GM12891 (cell line): Measurements from ENCODE around the gene SRCIN1.

Experiments used
- DNase-seq: peaks from one replicate; pipeline ENCODE4 v3.0.0; 2011; ENCODE audit warnings: low spot score; ENCODE audit not compliant: insufficient read length
- FAIRE-seq: peaks from 2 replicates; lab custom pipeline; 2011; peaks lifted over from hg19 to GRCh38; lab: Jason Lieb, UNC
- PAX5 ChIP-seq: IDR thresholded peaks from 2 replicates; pipeline ENCODE4 v1.6.1; 2011; ENCODE audit warnings: low read length, moderate library complexity, mild to moderate bottlenecking; ENCODE audit not compliant: insufficient read depth, severe bottlenecking
- POLR2A ChIP-seq: IDR thresholded peaks from 2 replicates; pipeline ENCODE4 v1.6.1; 2011; ENCODE audit warnings: low read depth, low read length, control low read depth
- POLR2AphosphoS5 ChIP-seq: IDR thresholded peaks from 2 replicates; pipeline ENCODE4 v1.6.1; 2011; ENCODE audit warnings: low read depth, low read length, control low read depth
- POU2F2 ChIP-seq: IDR thresholded peaks from 2 replicates; pipeline ENCODE4 v1.6.1; 2011; ENCODE audit warnings: low read depth, mild to moderate bottlenecking, control low read depth, low read length, moderate library complexity
- SPI1 ChIP-seq: IDR thresholded peaks from 2 replicates; pipeline ENCODE4 v1.6.1; 2011; ENCODE audit warnings: low read depth, low read length, control low read depth
- TAF1 ChIP-seq: IDR thresholded peaks from 2 replicates; pipeline ENCODE4 v1.6.1; 2011; ENCODE audit warnings: low read depth, low read length, control low read depth

Gene SRCIN1

DNA sequence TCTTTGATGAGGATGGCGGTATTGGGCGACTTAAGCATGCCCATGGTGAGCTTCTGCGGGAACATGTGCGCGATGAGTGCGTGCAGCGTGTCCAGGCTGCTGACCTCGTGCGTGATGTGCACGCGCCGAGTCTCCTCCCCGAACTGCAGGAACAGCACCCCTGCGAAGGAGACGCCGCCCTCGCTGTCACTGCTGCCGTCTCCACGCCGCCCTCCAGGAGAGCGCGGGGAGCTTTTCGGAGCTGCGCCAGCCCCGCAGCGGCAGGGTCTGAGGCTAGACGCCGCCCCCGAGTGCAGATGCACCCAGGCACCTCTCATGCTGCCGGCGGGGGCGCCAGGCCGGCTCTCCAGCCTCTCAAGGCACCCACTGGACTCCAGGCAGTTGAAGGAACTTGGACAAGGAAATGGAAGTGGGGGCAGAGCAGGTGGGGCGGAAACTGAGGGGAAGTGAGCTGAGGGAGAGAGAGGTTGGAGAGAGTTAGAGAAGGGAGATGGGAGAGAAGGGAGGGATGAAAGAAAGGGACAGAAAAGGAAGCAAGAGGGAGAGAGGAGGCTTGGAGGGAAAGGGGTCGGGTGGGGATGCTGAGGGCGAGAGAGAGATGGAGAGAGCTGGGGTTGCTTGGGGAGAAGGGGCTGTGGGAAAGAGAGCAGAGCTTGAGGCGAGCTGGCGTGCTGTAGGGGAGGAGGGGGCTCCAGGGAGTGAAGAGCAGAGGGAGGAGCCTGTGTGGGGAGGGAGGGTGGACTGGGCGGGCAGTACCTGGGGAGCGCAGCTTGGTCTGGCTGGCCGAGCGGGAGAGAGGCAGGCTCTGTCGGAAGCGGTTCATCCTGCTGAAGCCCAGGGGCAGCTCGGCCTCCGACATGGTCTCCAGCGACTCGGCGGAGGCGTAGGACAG, 42.1 kb downstream of the SRCIN1 start:
- DNase-seq = no peak
- no peak for FAIRE-seq
- TF ChIP-seq POLR2AphosphoS5 (no peak), SPI1 (no peak), TAF1 (no peak), POU2F2 (no peak), POLR2A (no peak), PAX5 (no peak)

DNA sequence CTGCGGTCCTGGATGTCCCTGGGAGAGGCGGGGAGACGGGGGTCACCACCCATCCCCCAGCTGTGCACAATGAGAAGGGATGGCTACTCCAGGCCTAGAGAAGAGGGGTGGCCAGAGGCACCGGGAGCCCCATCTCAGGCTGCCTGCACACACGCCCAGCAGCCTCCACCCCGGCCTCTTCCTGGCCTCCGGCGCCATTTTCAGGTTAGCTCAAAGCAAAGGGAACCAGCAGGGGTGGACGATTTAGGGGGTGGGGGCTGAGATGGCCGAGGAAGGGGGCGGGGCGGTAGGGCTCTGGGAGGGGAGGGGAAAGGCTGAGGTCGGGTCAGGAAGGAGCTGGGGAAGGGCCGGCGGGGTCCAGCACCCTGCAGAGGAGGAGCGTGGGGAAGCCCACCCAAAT, 42.8 kb downstream of the SRCIN1 start:
- TF ChIP-seq POLR2A (no peak), TAF1 (no peak), SPI1 (no peak), POLR2AphosphoS5 (no peak), POU2F2 (no peak), PAX5 (no peak)
- no peak for FAIRE-seq
- no peak for DNase-seq

GRCh38 chr17:38562215-38562569, 43.6 kb downstream of the SRCIN1 start:
- no peak for FAIRE-seq
- DNase-seq = no peak
- no peak for TF ChIP-seq SPI1
- TF ChIP-seq POLR2AphosphoS5 = no peak
- no peak for TF ChIP-seq POU2F2
- no peak for TF ChIP-seq PAX5
- no peak for TF ChIP-seq POLR2A
- TF ChIP-seq TAF1 = no peak

DNA sequence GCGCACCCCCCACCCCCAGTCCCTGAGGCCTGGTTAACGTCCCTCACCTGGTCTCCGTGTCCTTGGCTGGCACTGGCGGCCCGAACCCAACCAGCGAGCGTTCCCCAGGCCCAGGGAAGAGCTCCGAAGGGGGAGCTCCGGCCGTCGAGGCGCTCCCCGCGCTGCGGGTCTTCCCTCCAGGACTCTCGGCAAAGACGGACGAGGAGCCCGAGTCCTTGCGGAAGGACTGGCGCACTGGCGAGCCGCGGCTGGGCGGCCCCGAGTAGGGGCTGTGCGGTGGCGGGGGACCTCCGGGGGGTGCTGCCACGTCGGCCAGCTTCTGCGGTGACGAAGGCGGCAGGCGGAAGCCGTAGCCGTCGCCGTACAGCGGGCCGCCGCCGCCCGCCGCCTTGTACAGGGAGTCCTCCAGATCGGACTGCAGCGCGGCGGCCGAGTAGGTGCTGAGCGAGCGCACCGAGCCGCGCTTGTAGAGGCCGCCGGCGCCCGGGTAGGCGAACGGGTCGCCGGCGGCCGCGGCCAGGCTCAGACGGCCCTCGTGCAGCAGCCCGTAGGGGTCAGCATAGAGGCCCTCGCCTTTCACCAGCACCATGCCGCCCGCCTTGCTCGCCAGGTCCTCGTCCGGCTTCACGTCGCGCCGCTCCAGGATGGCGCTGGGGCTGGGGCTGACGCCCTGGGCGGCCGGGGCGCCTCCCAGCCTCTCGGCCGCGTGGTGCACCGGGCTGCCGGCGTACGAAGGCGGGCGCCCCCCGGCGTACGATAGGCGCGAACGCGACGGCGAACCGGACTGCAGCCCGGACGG, 44.1 kb downstream of the SRCIN1 start:
- DNase-seq = no peak
- TF ChIP-seq POLR2A (no peak), POLR2AphosphoS5 (no peak), PAX5 (no peak), POU2F2 (no peak), TAF1 (no peak)
- FAIRE-seq = no peak

GRCh38 chr17:38560503-38561318, 45.0 kb downstream of the SRCIN1 start:
- no peak for FAIRE-seq
- TF ChIP-seq POLR2A (no peak), POU2F2 (no peak), TAF1 (no peak)
- no peak for DNase-seq

- DNase-seq = no peak
- TF ChIP-seq PAX5 (no peak), TAF1 (no peak), POLR2A (no peak), SPI1 (no peak), POU2F2 (no peak), POLR2AphosphoS5 (no peak)
- FAIRE-seq = no peak
Measured at GRCh38 chr17:38559880-38560230, 45.9 kb downstream of the SRCIN1 start.

- FAIRE-seq (no peak), DNase-seq (peak; percentile 94)
Measured at GRCh38 chr17:38559051-38559879, 46.5 kb downstream of the SRCIN1 start.

DNA sequence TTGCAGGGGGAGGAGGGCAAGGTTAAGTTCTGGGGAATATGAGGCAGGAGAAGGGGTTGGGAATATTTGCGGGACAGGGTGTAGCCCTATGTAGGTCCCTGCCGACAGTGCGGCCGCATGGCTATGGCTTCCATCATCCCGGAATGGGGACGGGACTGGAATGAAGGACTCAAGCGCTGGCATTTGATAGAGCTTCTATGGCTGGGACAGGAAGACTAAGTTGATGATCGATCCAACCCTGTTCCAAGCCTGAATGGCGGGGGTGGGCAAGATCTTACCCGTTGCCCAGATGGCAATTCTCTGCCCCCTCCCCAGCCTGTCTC, 47.1 kb downstream of the SRCIN1 start:
- TF ChIP-seq TAF1 (no peak), PAX5 (no peak), POLR2AphosphoS5 (no peak)
- DNase-seq = no peak
- FAIRE-seq = no peak

More at GRCh38 chr17:38559051-38559879, 46.5 kb downstream of the SRCIN1 start:
- no peak for TF ChIP-seq POU2F2
- TF ChIP-seq POLR2AphosphoS5 = no peak
- peak; percentile 44; the same call in 1 of the 2 replicates for TF ChIP-seq SPI1
- no peak for TF ChIP-seq TAF1
